ENCODE results near the gene HLA-DMB. TPM values are rescaled to one million over a fixed set of nuclear protein-coding genes. Genes with fewer than 3 reads are reported as not detected.

Gene HLA-DMB
- total and polyA plus RNA-seq, 2 donors (not counting 3 experiments of a cell fraction or from before 2014, with no cell fraction given) = 0.75 TPM; not detected in 1

GRCh38 chr6:32888576-32888975, 52.3 kb downstream of the HLA-DMB start:
- Histone ChIP-seq H3K79me2 (ENCODE audit: control insufficient read depth, insufficient read depth, low read length) (no peaks in the 10 kb centered on the region), H3K9me3 (replicated peaks; ENCODE audit: control insufficient read depth, insufficient read depth, low read length) (no peaks in the 10 kb centered on the region), H3K27ac (ENCODE audit: insufficient read depth, low read depth, low read length) (no peak overlapping the region), H2AFZ (ENCODE audit: low read depth, low read length) (no peak overlapping the region), H3K9me1 (replicated peaks; ENCODE audit: control insufficient read depth, extremely low read depth, insufficient read depth, low read length) (no peaks in the 10 kb centered on the region), H3K4me3 (replicated peaks in 1 of 3; ENCODE audit: insufficient read depth in 1 of 3, low read depth in 1 of 3, low read length in 3 of 3) (no peak overlapping the region), H3K4me2 (ENCODE audit: insufficient read depth, low read length) (no peak overlapping the region), H3K9ac (replicated peaks; ENCODE audit: extremely low read depth, insufficient read depth, low read length) (no peak overlapping the region), H3K27me3 (ENCODE audit: control insufficient read depth in 2 of 2, insufficient read depth in 2 of 2, low read length in 2 of 2) (peaks cover 11 to 17% of the 10 kb centered on the region in 2 experiments), H3K36me3 (ENCODE audit: control insufficient read depth in 2 of 2, extremely low read depth in 1 of 2, insufficient read depth in 2 of 2, low read length in 2 of 2) (no peaks in the 10 kb centered on the region), H3K4me1 (ENCODE audit: control insufficient read depth, extremely low read depth, insufficient read depth, low read length) (peaks cover 3% of the 10 kb centered on the region), H4K20me1 (replicated peaks; ENCODE audit: control insufficient read depth, extremely low read depth, insufficient read depth, low read length) (no peaks in the 10 kb centered on the region)
- intact Hi-C loops (cut with micrococcal nuclease) = loop anchor here (5.0 to 10.0 kb wide), 2 partner anchors 44 to 356 kb away; no protein-coding TSS in a partner anchor
- FAIRE-seq (no peak), DNase-seq (ENCODE audit: low read depth, low spot score) (no peak)
- TF ChIP-seq JUN (IDR thresholded peaks at IDR 0.05; ENCODE audit: borderline replicate concordance, insufficient read depth, insufficient read length, low read depth) = no peak
- no peak for TF ChIP-seq MYC (IDR thresholded peaks at IDR 0.05; ENCODE audit: low read depth, low read length)
- TF ChIP-seq FOS (IDR thresholded peaks at IDR 0.05; ENCODE audit: borderline replicate concordance, insufficient read depth, low read length) = no peak
- TF ChIP-seq EZH2 (IDR thresholded peaks at IDR 0.05; ENCODE audit: borderline replicate concordance, low read depth, low read length, severe bottlenecking) = no peak
- no peak for TF ChIP-seq GATA2 (IDR thresholded peaks at IDR 0.05; ENCODE audit: insufficient read depth, insufficient read length, low read depth, low read length)
- CTCF ChIA-PET = interaction anchor here (3.3 to 9.4 kb wide), 2 partner anchors 45 to 97 kb away, joined by 17 to 192 read pairs; no protein-coding TSS in a partner anchor
- BruUV-seq (replicated peaks) = no TSS peak
- dilution Hi-C loops (cut with MboI; ENCODE audit: extremely low pct_ligation_motif_present, low sequenced_read_pairs) = no loop called here
- POLR2A ChIA-PET = no interaction called here

GRCh38 chr6:32887616-32888015, 53.2 kb downstream of the HLA-DMB start:
- dilution Hi-C loops (cut with MboI; ENCODE audit: extremely low pct_ligation_motif_present, low sequenced_read_pairs) (no loop called here), intact Hi-C loops (cut with micrococcal nuclease) (loop anchor here (5.0 to 10.0 kb wide), 2 partner anchors 45 to 357 kb away; no protein-coding TSS in a partner anchor)
- no peaks in the 10 kb centered on the region for H3K36me3 ChIP-seq (ENCODE audit: control insufficient read depth in 2 of 2, extremely low read depth in 1 of 2, insufficient read depth in 2 of 2, low read length in 2 of 2)
- H3K27me3 ChIP-seq (ENCODE audit: control insufficient read depth in 2 of 2, insufficient read depth in 2 of 2, low read length in 2 of 2) = peaks cover 18% of the 10 kb centered on the region in 2 experiments
- DNase-seq (ENCODE audit: low read depth, low spot score) (no peak), FAIRE-seq (no peak)
- H4K20me1 ChIP-seq (replicated peaks; ENCODE audit: control insufficient read depth, extremely low read depth, insufficient read depth, low read length) = no peaks in the 10 kb centered on the region
- no peak overlapping the region for H3K4me3 ChIP-seq (replicated peaks in 1 of 3; ENCODE audit: insufficient read depth in 1 of 3, low read depth in 1 of 3, low read length in 3 of 3)
- no TSS peak for BruUV-seq (replicated peaks)
- H3K9me1 ChIP-seq (replicated peaks; ENCODE audit: control insufficient read depth, extremely low read depth, insufficient read depth, low read length) = no peaks in the 10 kb centered on the region
- no peak overlapping the region for H3K4me2 ChIP-seq (ENCODE audit: insufficient read depth, low read length)
- H3K9me3 ChIP-seq (replicated peaks; ENCODE audit: control insufficient read depth, insufficient read depth, low read length) = no peaks in the 10 kb centered on the region
- TF ChIP-seq MYC (IDR thresholded peaks at IDR 0.05; ENCODE audit: low read depth, low read length) = no peak
- no peak for TF ChIP-seq JUN (IDR thresholded peaks at IDR 0.05; ENCODE audit: borderline replicate concordance, insufficient read depth, insufficient read length, low read depth)
- no peak for TF ChIP-seq FOS (IDR thresholded peaks at IDR 0.05; ENCODE audit: borderline replicate concordance, insufficient read depth, low read length)
- TF ChIP-seq POLR2AphosphoS5 (IDR thresholded peaks at IDR 0.05; ENCODE audit: insufficient read depth, low read depth, low read length) = no peak
- TF ChIP-seq MAX (IDR thresholded peaks at IDR 0.05; ENCODE audit: insufficient read depth, insufficient read length) = no peak
- no peak for TF ChIP-seq POLR2A (IDR thresholded peaks at IDR 0.05; ENCODE audit: low read depth, low read length)
- no peak for TF ChIP-seq EZH2 (IDR thresholded peaks at IDR 0.05; ENCODE audit: borderline replicate concordance, low read depth, low read length, severe bottlenecking)
- no peak for TF ChIP-seq CTCF (IDR thresholded peaks at IDR 0.05; ENCODE audit: extremely low read depth in 1 of 2, insufficient read depth in 1 of 2, low read depth in 1 of 2, low read length in 2 of 2)
- TF ChIP-seq GATA2 (IDR thresholded peaks at IDR 0.05; ENCODE audit: insufficient read depth, insufficient read length, low read depth, low read length) = no peak
- CTCF ChIA-PET = interaction anchor here (3.3 to 9.4 kb wide), 3 partner anchors 46 to 98 kb away, joined by 17 to 192 read pairs (median 29); partner anchors contain the start of gene HLA-DMA
- POLR2A ChIA-PET = no interaction called here
- no peak overlapping the region for H3K27ac ChIP-seq (ENCODE audit: insufficient read depth, low read depth, low read length)
- H2AFZ ChIP-seq (ENCODE audit: low read depth, low read length) = no peak overlapping the region
- peaks cover 3% of the 10 kb centered on the region for H3K4me1 ChIP-seq (ENCODE audit: control insufficient read depth, extremely low read depth, insufficient read depth, low read length)
- H3K79me2 ChIP-seq (ENCODE audit: control insufficient read depth, insufficient read depth, low read length) = no peaks in the 10 kb centered on the region
- no peak overlapping the region for H3K9ac ChIP-seq (replicated peaks; ENCODE audit: extremely low read depth, insufficient read depth, low read length)
